EL (cell line): ENCODE measurements around the gene ZBED2.
"Not testable (repeated sequence)": the region's sequence is repeated elsewhere in the genome, so short reads cannot be mapped to it uniquely, and the experiment has no call there.

Source experiments
- DNase-seq: peaks from one replicate; pipeline ENCODE4 v3.0.0-alpha.2; 2016

The ZBED2 gene

DNA sequence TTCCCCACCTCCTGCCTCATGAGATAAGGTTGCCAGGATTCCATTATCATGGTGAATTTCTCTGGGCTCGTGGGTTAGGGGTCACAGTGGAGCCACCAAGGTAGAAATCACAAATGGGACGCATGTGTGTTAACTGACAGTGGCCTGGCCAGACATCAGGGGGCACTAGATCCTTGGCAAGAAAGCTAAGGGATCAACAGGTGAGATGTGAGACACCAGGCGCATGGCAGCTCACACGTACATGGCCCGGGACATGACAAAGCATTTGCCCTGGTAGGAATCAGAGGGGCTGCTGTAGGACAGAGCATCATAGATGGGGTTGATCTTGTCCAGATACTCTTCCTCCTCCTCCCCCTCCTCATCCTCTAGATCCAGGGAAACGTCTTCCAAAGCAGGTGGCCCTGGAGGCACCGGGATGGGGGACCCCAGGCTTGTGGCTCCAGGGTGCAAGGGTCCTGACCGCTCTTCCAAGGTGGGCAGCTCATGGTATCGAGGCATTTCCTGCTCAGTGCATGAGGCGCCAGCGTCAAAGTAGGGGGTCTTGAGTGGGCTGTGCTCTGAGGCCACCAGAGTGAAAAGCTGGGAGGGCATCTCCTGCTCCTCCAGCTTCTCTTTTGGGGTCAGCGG, 24.6 kb downstream of the ZBED2 start:
- no peak for DNase-seq

DNA sequence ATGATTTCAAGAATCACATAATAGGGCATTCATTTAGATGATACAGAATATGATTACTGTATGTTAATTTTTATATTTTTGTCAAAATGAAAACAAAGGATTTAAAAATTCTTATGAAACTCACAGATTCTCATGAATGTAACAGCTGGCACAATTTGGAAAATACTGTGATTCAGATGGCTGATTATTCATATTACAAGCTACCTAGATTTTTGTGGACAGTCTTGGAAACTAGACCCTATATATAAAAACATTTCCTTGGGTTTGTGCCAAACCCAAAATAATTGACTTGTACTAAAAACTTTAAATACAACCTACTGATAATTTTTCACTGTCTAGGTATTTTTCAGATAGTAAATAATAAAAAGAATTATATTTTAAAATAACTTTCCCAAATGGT, 26.2 kb downstream of the ZBED2 start:
- no peak for DNase-seq

DNA sequence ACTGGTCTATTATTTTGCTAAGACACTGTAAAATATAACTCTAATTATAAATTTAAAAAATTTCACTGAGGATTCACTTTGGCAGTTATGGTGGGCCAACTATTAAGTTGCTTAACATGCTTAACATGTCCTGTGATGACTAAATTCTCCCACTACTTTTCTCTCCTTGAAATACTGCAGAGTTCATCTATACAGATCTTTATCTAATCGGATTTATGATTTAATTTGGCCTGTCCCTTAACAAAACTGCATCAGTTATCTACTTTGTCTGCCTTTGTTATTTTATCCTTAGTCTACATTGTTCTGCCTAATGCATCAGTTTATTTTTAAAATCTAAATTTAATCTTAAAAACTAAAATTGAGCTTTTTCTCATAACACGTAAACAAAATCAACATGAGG, 26.8 kb downstream of the ZBED2 start:
- no peak for DNase-seq

DNA sequence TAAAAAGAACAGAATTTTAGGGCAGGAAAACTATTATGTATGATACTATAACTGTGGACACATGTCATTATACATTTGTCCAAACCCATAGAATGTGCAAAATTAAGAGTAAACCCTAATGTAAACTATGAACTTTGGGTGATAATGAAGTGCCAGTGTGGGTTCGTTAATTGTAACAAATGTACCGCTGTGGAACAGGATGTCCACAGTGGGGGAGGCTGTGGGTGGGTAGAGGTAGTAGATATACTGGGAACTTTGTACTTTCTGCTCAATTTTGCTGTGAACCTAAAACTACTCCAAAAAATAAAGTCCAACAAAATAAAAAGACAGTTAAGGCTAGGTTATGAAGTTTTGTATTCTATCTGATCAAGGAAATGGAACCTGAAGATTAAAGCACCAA, 28.3 kb downstream of the ZBED2 start:
- DNase-seq = no peak

DNA sequence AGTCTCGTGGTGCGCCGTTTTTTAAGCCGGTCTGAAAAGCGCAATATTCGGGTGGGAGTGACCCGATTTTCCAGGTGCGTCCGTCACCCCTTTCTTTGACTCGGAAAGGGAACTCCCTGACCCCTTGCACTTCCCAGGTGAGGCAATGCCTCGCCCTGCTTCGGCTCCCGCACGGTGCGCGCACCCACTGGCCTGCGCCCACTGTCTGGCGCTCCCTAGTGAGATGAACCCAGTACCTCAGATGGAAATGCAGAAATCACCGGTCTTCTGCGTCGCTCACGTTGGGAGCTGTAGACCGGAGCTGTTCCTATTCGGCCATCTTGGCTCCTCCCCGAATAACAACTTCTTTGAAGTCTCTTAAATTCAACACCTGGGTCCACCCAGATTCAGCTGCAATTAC, 33.2 kb downstream of the ZBED2 start:
- DNase-seq = not testable (repeated sequence)

DNA sequence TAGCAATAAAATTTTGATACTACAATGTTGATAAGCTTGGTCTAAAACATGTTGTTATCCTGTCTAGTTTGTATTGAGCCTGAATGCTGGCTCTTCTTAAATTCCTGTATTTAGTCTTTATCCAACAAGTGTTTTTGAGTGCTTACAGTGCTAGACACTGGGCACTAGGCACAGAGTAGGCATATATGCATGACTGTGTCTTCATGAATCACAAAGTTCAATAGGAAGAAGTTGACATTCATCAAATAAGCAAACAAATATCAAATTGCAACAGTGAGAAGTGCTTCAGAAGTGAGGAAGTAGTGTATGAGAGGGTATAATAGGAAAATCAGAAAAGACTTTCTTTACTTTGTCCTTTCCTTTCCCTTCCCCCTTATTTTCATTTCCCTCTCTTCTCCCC, 46.4 kb downstream of the ZBED2 start:
- DNase-seq = no peak

DNA sequence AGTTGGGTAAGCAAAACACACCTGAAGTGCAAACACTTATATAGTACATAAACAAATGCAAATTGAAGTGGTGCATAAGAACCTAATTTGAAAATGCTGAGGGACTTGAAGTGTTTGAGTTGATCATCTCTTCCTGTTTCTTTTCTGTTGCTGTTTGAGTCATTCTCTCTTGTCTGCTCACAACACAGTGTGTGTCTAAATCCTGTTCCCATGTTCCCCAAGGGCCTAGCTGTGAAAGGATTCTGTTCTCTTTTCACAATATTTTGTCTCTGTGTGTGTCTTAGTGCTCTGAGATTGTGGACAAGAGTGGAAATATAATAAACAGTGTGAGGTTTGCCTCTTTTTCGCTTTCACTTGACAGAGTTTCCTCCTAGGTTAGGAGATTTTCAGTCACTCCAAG, 47.1 kb downstream of the ZBED2 start:
- DNase-seq = no peak

DNA sequence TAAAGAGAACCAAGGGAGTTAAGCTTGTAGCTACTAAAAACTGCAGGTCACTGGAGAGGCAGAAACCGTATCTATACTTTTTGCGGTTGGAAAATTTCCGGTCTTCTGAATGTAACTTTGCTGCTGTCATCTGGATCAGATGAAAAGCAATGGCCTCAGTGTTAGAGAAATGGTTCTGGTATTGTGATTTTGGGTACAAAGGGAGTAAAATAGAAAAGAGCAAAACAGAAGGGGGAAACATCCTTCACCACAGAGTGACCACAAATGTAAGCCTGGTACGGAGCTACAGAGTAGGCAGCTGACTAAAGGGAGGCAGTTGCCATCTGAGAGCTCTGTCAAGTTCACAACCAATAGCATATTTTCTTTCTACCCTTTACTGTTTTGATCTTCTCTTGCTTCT, 47.5 kb downstream of the ZBED2 start:
- DNase-seq = no peak

DNA sequence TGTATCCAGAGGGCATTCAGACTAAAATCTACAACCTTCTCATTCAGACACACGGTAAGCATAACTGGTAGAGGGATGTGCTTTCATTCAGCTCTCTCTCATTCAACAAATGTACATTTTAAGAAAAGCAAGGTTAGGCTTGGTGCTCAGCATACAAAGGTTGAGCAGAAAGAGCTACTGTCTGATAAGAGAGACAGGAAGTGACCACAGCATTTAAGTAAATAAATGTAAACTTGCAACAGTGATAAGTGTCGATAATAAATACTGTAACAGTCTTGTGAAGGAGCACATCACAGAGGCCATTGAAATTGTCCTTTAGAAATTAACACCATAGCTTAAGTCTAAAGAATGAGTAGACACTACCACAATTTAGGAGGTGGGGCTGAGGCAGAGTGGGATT, 49.8 kb downstream of the ZBED2 start:
- DNase-seq = no peak
